Activated T-helper 1 cell treated with anti-CD3 and anti-CD28 coated beads, Interleukin-2, amount 50 U/mL, for 16 hours (primary cell): ENCODE data around the gene FRS2.

Experiments used
- DNase-seq, 2 donors: peaks; one replicate each; pipeline ENCODE4 v3.0.0-alpha.2; 2020; ENCODE audit warnings: low read depth in 1 of 2, low spot score in 1 of 2

Gene FRS2

DNA sequence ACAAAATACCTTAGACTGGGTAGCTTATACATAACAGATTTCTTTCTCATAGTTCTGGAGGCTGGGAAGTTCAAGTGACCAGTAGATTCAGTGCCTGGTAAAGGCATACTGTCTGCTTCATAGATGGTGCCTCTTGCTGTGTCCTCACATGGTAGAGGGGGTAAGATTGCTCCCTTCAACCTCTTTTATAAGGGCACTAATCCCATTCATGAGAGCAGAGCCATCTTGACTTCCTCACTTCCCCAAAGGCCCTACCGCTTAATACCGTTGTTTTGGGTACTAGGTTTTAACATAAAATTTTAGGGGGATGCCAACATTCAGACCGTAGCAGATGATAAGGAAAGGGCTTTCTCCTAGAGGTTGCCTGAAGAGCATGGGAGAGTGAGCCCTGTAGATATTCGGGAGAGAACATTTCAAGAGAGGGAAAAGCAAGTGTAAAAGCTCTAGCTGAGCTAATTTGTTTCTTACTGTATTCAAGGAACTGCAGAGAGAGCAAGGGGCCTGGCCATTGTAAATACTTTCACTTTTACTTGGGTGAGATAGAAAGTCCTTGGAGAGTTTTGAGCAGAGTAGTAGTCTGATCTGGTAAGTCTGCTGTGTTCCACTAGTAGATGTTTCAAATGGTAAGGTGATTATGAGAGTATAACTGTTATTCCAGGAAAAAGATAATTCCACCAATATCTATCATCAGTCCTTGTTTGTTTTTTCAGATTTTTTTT is 27.3 kb downstream of the FRS2 start:
- DNase-seq: no peak

DNA sequence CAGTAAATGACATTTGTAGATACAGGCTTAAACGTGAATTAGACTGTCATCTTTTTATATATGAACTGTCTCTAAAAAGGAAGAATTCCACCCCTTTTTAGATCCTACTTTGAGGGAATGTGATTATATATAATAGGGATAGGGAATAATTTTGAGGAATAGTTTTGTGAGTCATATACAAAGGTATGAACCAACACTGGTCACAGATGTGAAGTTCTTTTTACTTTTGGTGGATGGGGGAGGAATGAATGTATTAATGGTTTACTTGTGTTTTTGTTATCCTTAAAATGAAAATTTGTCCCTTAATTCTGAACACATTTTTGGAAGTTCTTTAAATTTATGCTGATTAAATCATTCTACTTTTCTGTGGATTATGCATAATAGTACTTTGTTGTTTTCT is 30.4 kb downstream of the FRS2 start:
- no peak for DNase-seq

DNA sequence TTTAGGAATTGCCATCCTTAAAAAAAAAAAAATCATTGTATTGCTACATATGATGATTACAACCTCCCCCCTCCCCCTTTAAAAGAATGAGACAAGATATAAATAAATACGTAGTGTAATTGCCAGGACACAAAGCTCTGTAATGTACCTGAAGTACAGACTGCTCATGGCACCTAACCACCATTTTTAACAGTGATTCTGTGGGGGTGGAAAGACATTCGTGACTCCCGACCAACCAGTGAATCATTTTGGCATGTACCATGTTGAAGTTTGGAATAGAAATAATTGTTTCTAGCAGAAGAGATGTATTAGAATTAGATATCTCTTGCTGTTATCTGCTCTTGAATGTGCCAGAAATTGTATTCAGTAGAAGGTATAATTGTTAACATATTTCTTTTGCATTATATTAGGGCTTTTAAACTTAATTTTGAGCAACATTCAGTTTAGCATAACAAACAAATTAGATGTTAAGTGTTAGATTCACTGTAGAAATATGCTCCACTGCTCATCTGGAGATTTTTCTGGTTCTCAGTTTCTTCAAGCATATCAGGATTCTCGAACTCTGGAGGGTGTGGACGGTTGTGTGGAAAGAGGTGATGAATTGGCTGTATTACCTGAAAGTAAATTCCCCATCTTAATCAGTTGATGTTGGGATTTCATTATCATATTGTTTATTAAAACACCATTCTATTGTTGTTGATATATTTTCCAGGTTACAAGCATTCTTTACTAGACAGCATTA is 31.1 kb downstream of the FRS2 start:
- DNase-seq: no peak

DNA sequence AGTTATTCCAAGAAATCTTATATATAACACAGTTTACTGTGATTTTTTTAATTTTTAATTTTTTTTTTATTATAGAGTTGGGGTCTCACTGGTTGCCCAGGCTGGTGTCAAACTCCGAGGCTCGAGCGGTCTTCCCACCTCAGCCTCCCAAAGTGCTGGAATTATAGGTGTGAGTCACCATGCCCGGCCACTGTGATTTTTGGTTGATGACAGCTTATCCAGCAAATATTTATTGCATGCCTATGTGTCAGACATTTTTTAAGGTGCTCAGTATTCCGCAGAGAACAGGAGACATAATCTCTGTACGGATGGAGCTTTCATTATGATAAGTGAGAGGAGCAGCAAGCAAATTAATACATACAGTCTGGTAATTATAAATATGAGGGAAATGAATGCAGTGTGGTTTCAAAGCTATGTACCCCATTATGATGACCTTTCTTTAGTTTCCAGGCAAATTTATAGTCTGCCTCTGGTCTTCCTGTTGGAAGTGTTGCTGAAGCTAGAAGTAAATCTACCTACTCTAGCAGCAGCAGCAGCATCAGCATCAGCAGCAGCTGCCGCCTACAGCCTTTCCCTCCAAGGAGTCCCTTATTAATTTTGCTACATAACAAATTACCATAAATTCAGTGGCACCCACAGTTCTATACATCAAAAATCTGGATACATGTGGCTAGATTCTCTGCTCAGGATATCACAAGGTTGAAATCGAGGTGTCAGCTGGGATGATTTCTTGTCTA is 32.3 kb downstream of the FRS2 start:
- no peak for DNase-seq

DNA sequence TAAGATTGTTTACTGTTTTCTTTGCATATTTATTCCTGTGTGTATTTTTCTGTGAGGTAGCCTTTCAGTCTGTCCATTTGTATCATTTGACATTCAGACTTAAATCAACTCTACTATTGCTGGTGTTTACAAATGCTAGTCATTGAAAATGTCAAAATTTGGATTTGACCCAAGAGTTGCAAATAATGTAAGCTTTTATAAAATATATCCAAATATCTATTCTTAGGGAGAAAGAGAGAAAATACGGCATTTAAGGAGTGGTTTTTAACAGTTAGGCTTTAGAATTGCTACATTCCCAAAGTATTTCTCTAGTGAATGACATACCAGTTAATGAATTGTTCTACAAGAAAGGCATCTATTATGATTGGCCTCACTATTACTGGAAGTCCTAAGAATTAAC is 37.9 kb downstream of the FRS2 start:
- no peak for DNase-seq

DNA sequence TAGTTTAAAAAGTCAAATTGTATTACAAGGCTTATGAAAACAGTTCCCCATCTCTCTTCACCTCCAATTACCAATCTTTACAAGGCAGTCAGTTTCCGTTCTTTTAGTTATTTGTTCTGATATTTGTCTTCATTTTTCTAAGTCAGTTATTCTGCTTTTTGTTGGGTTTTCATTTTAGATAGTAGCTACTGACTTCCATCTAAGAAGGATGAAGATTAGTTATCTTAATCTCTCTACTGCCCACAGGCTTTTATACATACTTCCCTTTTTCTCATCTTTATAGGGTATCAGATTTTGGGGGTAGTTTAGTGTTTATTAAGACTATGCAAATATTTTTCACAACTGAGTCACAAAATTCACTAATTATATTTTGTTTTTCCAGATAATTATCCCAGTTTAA is 38.4 kb downstream of the FRS2 start:
- DNase-seq: no peak

DNA sequence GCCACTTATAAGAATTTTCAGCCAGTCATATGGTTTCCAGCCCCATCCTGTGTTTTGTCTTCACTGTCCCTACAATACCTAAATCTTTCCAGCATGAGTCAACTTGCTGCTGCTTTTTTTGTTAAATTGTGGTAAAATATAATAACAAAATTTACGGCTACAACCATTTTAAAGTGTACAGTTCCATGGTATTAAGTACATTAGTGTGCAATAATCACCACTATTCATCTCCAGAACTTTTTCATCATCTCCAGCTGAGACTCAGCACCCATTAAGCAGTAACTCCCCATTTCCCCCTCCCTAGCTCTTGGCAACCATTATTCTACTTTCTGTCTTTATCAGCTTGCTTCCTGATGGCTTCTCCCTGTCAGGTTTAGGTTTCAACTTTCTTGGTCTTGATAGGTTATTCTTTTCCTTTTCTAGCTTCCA is 39.1 kb downstream of the FRS2 start:
- no peak for DNase-seq

DNA sequence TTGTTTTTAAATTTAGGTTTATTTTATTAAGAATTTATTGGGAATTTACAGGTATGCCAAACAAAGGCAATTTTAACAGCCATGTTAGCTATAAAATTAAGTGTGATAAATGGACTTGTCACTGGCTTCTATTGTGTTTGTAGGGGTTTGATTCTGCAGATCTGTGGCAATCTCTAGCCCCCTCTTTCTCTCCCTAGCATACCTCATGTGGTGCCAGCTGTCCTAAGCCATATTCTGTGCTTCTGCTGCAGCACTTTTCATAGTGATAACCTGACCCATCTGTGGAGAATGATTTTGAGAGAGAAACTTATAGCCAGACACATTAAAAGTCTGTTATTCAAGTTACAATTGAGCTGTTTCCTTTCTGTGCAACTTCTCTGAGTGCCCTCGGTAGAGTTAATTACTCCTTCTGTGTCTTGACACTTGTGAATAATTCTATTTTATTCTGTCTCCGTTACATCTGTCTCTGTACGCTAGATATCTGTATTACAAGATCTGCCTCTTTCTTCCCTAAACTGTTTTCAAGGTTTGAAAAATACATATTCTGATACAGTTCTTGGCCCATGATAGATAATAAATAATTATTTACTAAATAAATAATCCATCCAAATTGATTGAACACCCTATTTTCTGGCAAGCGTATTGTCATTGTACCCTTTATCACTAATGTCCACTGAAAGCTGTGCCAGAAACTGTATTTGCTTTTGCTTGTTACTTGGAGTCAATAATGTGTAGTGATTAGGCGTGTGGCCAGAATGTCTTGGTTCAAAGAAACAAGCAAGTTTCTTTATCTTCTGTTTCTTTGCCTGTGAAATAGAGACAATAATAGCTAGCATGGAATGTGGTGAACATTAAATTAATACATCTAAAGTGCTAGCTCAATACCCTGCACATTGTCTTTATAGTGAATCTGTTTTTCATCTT is 40.0 kb downstream of the FRS2 start:
- no peak for DNase-seq

DNA sequence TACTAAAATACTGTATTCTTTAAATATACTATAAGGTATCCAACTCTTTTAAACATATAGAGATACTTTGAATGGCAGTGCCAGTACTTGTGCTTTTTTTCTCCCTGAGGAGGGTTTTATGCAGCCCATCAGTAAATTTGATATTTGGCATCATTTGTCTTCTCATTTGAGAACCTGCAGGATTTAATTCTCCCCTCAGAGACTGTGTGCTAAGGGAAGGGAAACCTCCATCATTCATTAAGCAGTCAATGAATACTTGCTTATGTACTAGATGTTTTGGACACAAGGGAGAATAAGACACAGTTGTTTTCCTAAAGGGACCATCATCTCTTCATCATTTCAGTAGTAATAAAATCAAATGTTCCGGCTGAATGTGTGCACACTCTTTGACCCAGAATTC is 40.8 kb downstream of the FRS2 start:
- no peak for DNase-seq

DNA sequence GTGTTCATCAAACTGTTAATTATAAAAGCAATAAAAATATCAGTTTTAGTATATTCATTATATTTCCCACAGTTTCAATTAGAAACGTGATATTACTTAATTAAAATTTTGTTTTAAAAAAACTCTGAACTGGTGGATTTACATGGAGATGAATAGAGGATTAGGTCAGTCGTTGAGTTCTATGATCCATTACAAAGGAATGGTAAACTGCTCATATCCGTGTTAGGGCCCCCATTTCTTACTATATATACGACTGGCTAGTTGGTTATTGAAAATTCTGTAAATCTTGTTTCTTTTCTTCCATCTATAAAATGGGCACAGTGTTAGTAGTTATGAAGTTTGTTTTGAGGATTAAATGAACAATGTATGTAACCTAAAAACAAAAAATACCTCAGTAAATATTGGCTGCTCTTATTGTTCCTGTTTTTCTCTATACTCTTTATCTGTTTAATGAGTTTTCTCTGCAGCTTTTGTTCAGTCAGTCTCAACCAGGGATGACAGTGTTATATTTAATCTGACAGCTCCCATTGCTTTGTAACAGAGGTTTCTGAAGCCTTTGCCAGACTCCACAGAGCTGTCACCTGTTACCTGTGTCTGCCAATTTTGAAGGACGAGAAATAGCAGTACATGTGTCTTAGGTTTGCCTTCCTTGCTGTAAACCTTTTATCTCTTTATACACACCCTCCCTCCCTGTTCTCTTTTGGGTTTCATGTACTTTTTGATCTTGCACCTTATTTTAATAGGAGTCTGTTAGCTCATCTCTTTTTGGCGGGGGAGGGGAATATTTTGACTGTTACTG is 41.5 kb downstream of the FRS2 start:
- DNase-seq: no peak

DNA sequence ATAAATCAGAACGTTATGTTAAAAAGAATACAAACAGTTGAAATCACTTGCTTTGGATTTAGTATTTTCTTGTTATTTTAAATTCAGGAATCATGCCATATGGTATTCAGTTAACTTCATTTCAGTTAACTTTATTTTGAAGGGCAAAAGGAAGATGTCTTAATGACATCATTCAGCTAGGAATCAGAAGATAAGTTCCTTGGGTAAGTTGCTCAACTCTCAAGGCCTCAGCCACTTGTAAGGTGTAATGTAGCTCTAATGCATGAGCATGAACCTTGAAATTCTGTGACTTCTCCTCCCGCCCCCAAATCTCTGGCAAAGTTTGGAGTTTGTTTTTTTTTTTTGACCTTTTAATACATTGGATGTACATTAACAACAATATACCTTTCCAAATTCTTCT is 42.6 kb downstream of the FRS2 start:
- DNase-seq: no peak

DNA sequence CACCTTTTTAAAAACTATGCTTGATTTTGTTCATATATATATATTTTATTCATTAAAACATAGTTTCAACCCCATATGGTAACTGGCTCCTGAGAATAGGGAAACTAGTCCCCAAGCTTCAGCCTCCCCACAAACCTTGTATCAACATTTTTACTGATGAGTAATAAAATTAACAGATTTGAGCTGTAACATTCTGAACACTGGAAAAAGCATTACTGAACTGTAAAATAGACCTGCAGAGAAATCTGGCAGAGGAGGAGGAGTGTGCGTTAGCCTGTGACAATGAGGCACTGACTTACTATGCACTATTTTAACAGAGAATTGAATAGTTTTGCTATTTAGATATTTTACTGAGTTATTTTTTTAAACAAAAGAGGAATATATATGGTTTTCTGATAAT is 43.1 kb downstream of the FRS2 start:
- no peak for DNase-seq

DNA sequence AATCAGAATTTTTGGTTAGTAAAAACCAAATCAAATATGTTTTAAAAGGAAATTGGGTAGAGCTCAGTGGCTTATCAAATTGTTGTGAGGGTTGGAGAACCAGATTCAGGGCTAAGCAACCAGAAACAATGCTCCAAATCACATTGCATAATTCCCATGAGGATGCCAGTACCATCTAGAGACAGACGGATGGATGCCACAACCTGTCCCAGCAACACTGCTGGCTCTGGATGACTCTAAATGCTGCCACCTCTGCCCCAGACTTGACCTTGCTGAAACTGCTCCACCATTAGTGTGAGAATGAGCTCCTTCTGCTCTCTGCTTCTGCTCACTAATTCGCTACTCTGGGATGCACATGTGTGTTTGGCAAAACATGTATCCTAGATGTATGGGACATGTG is 43.9 kb downstream of the FRS2 start:
- no peak for DNase-seq

DNA sequence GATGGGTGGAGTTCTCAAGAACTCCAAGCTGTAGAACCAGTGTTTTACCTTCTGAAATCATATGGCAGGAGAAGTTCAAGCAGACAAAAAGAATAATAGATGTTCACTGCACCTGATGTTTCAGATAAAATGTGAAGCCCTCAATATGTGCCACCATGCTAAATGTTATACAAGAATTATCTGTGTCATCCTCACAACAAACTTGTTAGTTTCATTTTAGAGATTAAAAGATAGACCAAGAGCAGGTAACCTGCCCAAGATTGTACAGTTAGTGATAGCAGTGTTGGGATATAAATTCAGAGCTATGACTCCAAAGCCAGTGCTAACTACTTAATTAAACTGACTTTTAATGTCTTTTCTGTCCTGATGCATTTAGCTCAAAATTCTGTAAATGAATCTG is 44.7 kb downstream of the FRS2 start:
- no peak for DNase-seq

DNA sequence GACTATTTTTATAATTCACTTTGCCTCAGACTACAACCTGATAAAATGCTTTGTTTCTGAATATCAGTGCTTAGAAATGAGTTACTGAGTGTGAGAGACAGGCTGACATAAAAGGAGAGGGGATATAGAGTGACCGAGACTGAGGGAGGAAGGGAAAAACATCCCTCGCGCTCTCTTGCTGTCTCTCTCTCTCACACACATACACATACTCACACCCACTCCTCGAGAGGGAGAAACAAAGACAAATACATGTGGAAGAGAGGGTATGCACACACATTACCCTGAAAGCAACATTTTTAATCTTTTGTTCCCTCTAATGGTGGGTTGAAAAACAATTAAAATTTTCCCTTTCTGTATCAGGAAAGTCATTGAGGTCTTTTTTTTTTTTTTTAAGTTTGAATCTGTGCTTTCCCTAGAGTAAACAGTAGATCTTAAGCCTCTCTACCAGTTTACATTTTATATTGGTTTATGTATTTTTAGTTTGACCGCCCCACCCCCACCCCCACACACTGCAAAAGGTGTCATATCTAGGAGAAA is 45.3 kb downstream of the FRS2 start:
- DNase-seq: no peak

DNA sequence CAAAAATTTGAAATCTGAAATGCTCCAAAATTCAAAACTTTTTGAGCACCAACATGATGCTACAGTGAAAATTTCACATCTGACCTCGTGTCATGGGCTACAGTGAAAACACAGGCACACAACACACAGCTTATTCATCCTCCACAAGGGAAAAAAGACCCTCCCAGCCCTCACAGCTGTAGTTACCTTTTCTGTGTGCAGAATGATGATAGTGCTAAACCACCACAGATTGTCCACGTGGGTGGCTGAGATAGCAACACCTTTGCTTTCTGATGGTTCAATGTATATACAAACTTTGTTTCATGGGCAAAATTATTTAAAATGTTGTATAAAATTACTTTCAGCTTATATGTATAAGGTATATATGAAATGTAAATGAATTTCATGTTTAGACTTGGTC is 46.8 kb downstream of the FRS2 start:
- DNase-seq: no peak

DNA sequence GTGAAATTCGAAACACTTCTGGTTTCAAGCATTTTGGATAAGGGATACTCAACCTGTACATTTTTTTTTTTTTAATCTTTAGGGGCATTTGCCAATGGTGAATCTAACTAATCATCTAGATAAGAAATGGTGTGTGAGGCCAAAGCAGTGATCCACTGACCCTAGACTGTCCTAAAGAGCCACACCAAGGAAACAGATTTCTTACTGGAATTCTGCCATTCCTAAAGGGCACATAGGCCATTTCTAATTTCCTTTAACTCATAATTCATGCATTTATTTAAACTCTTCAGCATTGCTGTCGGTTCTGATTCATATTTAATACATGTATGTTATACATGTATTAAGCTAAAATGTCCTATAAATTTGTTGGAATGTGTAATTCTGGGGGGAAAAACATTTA is 47.2 kb downstream of the FRS2 start:
- DNase-seq: no peak

DNA sequence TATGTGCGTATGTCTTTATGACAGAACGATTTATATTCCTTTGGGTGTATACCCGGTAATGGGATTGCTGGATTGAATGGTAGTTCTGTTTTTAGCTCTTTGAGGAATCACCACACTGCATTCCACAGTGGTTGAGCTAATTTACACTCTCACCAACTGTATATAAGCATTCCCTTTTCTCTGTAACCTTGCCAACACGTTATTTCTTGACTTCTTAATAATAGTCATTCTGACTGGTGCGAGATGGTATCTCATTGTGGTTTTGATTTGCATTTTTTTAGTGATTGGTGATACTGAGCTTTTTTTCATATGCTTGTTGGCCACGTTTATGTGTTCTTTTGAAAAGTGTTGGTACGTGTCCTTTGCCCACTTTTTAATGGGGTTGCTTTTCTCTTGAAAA is 49.7 kb downstream of the FRS2 start:
- no peak for DNase-seq

DNA sequence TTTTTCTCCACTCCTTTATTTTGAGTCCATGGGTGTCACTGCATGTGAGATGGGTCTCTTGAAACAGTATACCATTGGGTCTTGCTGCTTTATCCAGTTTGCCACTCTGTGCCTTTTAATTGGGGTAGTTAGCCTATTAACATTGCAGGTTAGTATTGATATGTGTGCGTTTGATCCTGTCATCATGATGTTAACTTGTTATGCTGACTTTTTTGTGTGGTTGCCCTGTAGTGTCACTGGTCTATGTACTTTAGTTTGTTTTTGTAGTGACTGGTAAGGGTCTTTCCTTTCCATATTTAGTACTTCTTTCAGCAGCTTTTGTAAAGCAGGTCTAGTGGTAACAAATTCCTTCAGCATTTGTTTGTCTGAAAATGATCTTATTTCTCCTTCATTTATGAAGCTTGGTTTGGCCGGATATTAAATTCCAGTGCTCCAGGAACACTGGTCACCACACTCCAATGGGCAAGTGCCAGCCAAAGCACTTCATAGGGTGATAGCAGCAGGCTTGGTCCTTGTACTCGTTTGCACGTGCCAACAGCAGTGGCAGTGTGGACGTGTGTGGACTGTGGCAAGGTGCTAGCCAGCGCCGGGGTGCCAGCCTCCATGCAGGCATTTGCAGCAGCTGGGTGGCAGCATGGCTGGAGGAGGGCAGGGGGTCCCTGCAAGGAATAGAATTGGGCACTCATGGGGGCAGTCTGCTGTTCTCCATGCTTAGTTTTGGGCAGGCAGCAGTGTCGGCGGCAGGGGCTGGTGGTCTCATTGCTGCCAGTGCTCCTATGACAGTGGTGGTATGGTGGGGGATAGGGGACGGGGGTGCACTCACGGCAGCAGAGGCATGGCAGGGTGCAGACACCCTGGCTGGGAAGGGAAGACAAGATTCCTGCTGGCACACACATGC is 53.5 kb downstream of the FRS2 start:
- no peak for DNase-seq
